ENCODE data around the gene TUBB8. TPM values are rescaled to one million over a fixed set of nuclear protein-coding genes. Genes with fewer than 3 reads are reported as not detected.
"Not testable (repeated sequence)": the region's sequence is repeated elsewhere in the genome, so short reads cannot be mapped to it uniquely, and the experiment has no call there.

TUBB8 gene
- not detected for total RNA-seq

GRCh38 chr10:48996-49395 lies at the start of gene TUBB8:
Gene TUBB8 (minus strand): TSS chr10:49296. CDS start chr10:49238, 58 bp downstream.
- DNase-seq, result no peak

- no peak for DNase-seq
Measured at GRCh38 chr10:96466-96865, 47.4 kb upstream of the TUBB8 start.

GRCh38 chr10:95356-96115 lies 46.4 kb upstream of the TUBB8 start:
- DNase-seq, result no peak

GRCh38 chr10:94613-95012 lies 45.5 kb upstream of the TUBB8 start:
- DNase-seq, result no peak

- no peak for DNase-seq
Measured at GRCh38 chr10:92846-93245, 43.8 kb upstream of the TUBB8 start.

- DNase-seq, result no peak
Measured at GRCh38 chr10:92153-92552, 43.1 kb upstream of the TUBB8 start.

- no peak for DNase-seq
Measured at GRCh38 chr10:91313-91712, 42.2 kb upstream of the TUBB8 start.

- no peak for DNase-seq
Measured at GRCh38 chr10:90161-90560, 41.1 kb upstream of the TUBB8 start.

- no peak for DNase-seq
Measured at GRCh38 chr10:89248-89647, 40.2 kb upstream of the TUBB8 start.

- no peak for DNase-seq
Measured at GRCh38 chr10:88253-88652, 39.2 kb upstream of the TUBB8 start.

GRCh38 chr10:87177-88080 lies 38.3 kb upstream of the TUBB8 start:
- no peak for DNase-seq

- DNase-seq, result no peak
Measured at GRCh38 chr10:86031-86430, 36.9 kb upstream of the TUBB8 start.

GRCh38 chr10:85044-85443 lies 35.9 kb upstream of the TUBB8 start:
- DNase-seq, result no peak

- no peak for DNase-seq
Measured at GRCh38 chr10:83930-84530, 34.9 kb upstream of the TUBB8 start.

GRCh38 chr10:80477-81105 lies 31.5 kb upstream of the TUBB8 start:
- DNase-seq, result no peak

GRCh38 chr10:79532-80215 lies 30.6 kb upstream of the TUBB8 start:
- DNase-seq, result no peak

- no peak for DNase-seq
Measured at GRCh38 chr10:78556-78955, 29.5 kb upstream of the TUBB8 start.

- not testable (repeated sequence) for DNase-seq
Measured at GRCh38 chr10:74266-74621, 25.1 kb upstream of the TUBB8 start.

GRCh38 chr10:73543-74265 lies 24.6 kb upstream of the TUBB8 start:
- not testable (repeated sequence) for DNase-seq

GRCh38 chr10:68156-68555 lies 19.1 kb upstream of the TUBB8 start:
- not testable (repeated sequence) for DNase-seq

- not testable (repeated sequence) for DNase-seq
Measured at GRCh38 chr10:49926-50325, 830 bp upstream of the TUBB8 start.

GRCh38 chr10:47864-48263 lies 1.2 kb downstream of the TUBB8 start:
- DNase-seq, result not testable (repeated sequence)
